ENCODE measurements around the gene KRT35.
"Not testable (repeated sequence)": the region's sequence is repeated elsewhere in the genome, so short reads cannot be mapped to it uniquely, and the experiment has no call there.

KRT35 gene

DNA sequence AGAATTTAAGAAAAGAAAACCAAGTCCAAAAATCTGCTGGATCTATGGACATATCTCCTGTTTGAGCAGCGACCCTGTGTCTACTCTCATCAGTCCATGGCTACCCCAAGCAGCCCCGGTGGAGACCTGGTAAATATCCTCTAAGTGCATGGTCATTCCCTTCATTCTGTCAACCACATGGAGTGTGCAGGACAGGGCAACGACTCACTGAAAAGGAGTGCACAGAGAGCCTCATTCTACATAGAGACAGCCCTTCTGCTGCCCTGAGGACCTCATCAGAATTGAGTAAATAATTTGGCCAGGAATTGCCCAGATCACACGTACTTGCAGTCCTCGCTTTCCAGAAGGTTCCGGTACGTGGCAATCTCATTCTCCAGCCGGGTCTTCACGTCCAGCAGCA is 43.2 kb downstream of the KRT35 start:
- in situ Hi-C loops (cut with MboI; ENCODE audit: low pct_unique_long_range_greater_than_20kb, low sequenced_read_pairs), result no loop called here
- DNase-seq, result no peak

DNA sequence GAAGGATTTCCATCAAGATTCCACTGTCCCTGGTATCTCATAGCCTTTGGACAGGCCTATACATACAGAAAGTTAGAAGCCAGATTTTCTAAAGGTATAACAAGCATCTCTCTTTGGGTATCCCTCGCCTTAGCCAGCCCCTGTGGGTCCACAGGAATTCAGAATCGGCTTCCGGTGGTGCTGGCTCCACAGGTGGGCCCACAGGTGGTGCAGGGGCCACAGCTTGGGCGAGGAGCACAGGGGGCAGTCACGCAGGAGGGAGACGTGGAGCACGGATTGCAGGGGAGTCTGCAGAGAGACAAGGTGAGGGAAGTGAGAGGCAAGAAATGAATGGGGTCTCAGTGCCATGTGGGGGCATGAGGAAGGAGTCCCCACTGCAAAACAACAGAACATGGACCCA is 43.7 kb downstream of the KRT35 start:
- in situ Hi-C loops (cut with MboI; ENCODE audit: low pct_unique_long_range_greater_than_20kb, low sequenced_read_pairs), result no loop called here
- no peak for DNase-seq

DNA sequence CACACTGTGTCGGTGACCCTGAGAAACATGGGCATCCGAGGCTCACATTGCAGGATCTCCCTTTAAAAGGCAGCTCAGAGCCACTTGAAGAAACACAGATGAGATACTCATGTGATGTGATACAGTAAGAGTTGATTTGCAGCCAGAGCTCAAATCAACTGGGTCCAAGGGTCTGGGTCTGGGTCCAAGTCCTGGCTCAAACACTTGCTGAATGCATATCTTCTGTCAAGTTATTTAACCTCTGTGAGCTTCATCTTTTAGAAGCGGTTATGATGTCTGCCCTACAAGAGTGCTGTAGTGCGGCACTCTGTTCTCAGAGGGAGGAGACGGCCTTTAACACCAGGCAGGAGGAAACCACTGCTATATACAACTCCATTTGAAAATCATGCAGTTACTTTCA is 46.5 kb downstream of the KRT35 start:
- no peak for DNase-seq
- in situ Hi-C loops (cut with MboI; ENCODE audit: low pct_unique_long_range_greater_than_20kb, low sequenced_read_pairs), result no loop called here

DNA sequence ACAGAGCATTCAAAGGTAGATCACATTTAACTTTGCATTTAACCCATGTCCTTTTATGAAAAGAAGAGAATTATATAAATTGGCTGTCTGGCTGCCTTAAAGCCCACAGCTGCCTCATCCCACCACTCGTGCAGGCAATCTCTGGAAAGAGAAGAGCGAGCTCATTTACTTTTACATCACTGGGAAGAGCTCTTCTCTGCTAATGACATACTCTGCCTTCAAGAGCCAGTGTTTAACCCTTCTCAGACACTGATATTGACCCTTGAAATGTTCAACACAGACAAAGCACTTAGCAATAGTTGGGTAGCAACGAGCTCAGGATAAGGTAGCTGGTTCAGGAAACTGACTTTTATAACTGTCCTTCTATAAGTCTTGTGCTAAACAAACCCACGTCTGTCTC is 46.9 kb downstream of the KRT35 start:
- no peak for DNase-seq
- in situ Hi-C loops (cut with MboI; ENCODE audit: low pct_unique_long_range_greater_than_20kb, low sequenced_read_pairs), result no loop called here

DNA sequence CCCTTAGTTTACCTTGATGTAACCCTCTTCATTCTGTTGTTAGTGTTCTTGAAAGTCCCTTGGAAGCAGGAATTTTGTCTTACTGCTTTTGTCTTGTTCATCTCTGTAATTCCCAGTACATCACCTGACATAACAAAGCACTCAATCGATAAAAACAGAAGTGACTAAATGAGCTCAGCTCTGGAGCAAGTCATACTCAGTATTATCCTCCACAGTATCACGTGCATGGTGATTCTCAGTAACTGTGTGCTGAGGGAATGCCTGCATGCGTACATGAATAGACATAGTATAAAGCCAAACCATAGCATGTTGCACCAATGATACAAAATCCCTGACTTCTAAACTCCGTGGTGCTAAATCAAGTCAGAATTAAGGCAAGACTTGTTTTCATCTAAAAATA is 47.4 kb downstream of the KRT35 start:
- in situ Hi-C loops (cut with MboI; ENCODE audit: low pct_unique_long_range_greater_than_20kb, low sequenced_read_pairs), result no loop called here

DNA sequence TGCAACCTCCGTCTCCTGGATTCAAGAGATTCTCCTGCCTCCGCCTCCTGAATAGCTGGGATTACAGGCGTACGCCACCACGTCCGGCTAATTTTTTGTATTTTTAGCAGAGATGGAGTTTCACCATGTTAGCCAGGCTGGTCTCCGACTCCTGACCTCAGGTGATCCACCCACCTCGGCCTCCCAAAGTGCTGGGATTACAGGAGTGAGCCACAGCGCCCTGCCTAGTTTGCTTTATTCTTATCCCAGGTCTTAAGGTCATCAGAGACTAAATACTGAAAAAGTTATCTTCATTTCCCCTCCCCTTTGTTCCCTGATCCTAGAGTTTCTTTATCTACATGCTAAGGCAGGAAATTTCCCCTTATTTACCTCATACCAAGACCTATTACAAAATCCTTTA is 50.6 kb downstream of the KRT35 start:
- in situ Hi-C loops (cut with MboI; ENCODE audit: low pct_unique_long_range_greater_than_20kb, low sequenced_read_pairs), result not testable (repeated sequence)

More for the DNA sequence above, 47.4 kb downstream of the KRT35 start:
- DNase-seq, result no peak

DNA sequence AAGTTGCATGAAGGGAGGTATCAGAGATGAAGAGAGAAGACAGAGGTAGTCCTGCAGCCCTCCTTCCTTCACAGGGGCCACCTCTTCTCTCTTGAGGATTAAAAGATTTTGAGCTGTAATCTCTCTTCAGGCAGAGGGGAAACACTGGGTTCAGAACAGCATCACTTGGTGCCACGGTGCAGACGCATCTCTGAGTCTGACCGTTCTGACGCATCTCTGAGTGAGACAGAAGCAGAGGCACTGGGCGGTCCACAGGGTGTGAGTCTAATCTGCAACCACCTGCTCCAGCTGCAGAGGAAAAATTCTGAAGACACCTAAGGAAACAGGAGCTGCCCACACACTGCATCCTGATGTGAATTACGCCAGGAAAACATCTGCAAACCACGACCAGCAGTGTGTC is 51.3 kb downstream of the KRT35 start:
- DNase-seq, result no peak
- in situ Hi-C loops (cut with MboI; ENCODE audit: low pct_unique_long_range_greater_than_20kb, low sequenced_read_pairs), result no loop called here

More for the DNA sequence above, 50.6 kb downstream of the KRT35 start:
- not testable (repeated sequence) for DNase-seq

DNA sequence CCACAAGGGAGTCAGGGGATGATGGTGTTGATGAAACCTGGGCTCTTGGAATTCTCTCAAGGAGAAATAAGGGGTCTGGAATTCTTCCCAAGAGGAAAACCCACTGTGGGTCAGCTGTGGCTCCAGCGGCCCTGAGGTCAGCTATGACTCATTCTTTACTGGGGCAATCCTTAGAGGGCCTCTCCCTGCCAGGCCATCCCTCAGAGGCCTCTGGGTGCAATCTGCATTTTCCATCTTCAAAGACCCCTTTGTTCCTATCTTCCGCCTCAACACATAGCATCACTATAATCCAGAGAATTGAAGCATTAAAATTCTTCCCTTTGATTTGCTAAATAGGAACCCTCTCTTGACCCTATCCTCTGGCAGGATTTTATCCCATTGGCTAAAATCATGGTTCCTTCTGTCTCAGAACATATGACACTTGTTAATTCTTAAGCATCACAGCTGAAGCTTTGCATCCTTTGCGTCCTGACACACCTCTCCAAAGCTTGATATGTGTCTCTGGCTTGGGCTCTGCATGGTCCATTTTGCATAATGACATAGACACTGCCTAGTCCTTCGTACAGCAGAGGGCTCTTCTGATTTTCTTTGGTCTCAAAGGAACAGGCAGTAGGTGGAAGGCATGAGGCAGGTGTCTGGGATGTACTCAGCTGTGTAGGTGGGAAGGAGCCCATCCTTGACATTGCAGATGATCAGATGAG is 52.2 kb downstream of the KRT35 start:
- in situ Hi-C loops (cut with MboI; ENCODE audit: low pct_unique_long_range_greater_than_20kb, low sequenced_read_pairs), result no loop called here
- no peak for DNase-seq
